Neural cell (in vitro differentiated cells): Measurements from ENCODE around the gene TPD52L1.

Experiments used
- CTCF ChIP-seq: fragments of 450-650 bp; IDR thresholded peaks from 2 replicates; pipeline ENCODE4 v1.5.1; 2014; ENCODE audit warnings: antibody characterized with exemption, mild to moderate bottlenecking, moderate library complexity; ENCODE audit not compliant: poor library complexity, severe bottlenecking
- EZH2 ChIP-seq: fragments of 200-600, 300-800 bp; shearing (Covaris generic), sonication (generic); IDR thresholded peaks from 2 replicates; pipeline ENCODE4 v1.6.1; 2014; ENCODE audit warnings: antibody characterized with exemption, low read length, borderline replicate concordance, mild to moderate bottlenecking; ENCODE audit not compliant: insufficient read depth, poor library complexity, severe bottlenecking
- MXI1 ChIP-seq: fragments of 450-650 bp; conservative IDR thresholded peaks from 2 replicates; pipeline ENCODE4 v1.6.1; 2014; ENCODE audit warnings: antibody characterized with exemption, mild to moderate bottlenecking; ENCODE audit not compliant: poor library complexity, severe bottlenecking
- POLR2AphosphoS5 ChIP-seq: IDR thresholded peaks from 2 replicates; pipeline ENCODE4 v1.6.1; 2012
- RAD21 ChIP-seq: fragments of 450-650 bp; conservative IDR thresholded peaks from 2 replicates; pipeline ENCODE4 v1.6.1; 2014; ENCODE audit warnings: antibody characterized with exemption, mild to moderate bottlenecking, moderate library complexity
- REST ChIP-seq: IDR thresholded peaks from 2 replicates; pipeline ENCODE4 v1.6.1; 2012; ENCODE audit warnings: borderline replicate concordance
- SMC3 ChIP-seq: fragments of 450-650 bp; conservative IDR thresholded peaks from 2 replicates; pipeline ENCODE4 v1.6.1; 2014; ENCODE audit warnings: antibody characterized with exemption, mild to moderate bottlenecking, moderate library complexity; ENCODE audit not compliant: poor library complexity
- TAF1 ChIP-seq: IDR thresholded peaks from 2 replicates; pipeline ENCODE4 v1.6.1; 2012; ENCODE audit warnings: low read depth

GRCh38 chr6:125142618-125143017 is 11.0 kb upstream of the TPD52L1 start:
- TF ChIP-seq CTCF: no peak
- no peak for TF ChIP-seq TAF1
- no peak for TF ChIP-seq MXI1
- TF ChIP-seq REST: no peak
- no peak for TF ChIP-seq POLR2AphosphoS5
- TF ChIP-seq RAD21: no peak
- TF ChIP-seq SMC3: no peak
- TF ChIP-seq EZH2: no peak
